ENCODE measurements around the gene SLC39A8.
A peak's percentile ranks its signal among the peaks of the same experiment; 100 is the strongest.
"Not testable (repeated sequence)": the region's sequence is repeated elsewhere in the genome, so short reads cannot be mapped to it uniquely, and the experiment has no call there.

Gene SLC39A8

GRCh38 chr4:102344954-102345794, at the start of gene SLC39A8:
SLC39A8 (minus strand) TSS chr4:102345482; CDS start chr4:102344662, 820 bp downstream.
- DNase-seq, result peak; percentile 38

GRCh38 chr4:102392033-102392744, 46.9 kb upstream of the SLC39A8 start:
- no peak for DNase-seq

GRCh38 chr4:102390438-102390837, 45.2 kb upstream of the SLC39A8 start:
- DNase-seq, result no peak

- DNase-seq, result no peak
Observed at GRCh38 chr4:102388611-102389010, 43.3 kb upstream of the SLC39A8 start.

- DNase-seq, result no peak
Observed at GRCh38 chr4:102387552-102388150, 42.4 kb upstream of the SLC39A8 start.

- no peak for DNase-seq
Observed at GRCh38 chr4:102386966-102387365, 41.7 kb upstream of the SLC39A8 start.

- DNase-seq, result not testable (repeated sequence)
Observed at GRCh38 chr4:102380253-102380652, 35.0 kb upstream of the SLC39A8 start.

- DNase-seq, result no peak
Observed at GRCh38 chr4:102362922-102363432, 17.7 kb upstream of the SLC39A8 start.

GRCh38 chr4:102358128-102358527, 12.8 kb upstream of the SLC39A8 start:
- DNase-seq, result no peak

GRCh38 chr4:102357637-102358036, 12.4 kb upstream of the SLC39A8 start:
- not testable (repeated sequence) for DNase-seq

GRCh38 chr4:102356562-102357202, 11.4 kb upstream of the SLC39A8 start:
- no peak for DNase-seq

- no peak for DNase-seq
Observed at GRCh38 chr4:102355748-102356147, 10.5 kb upstream of the SLC39A8 start.

GRCh38 chr4:102354671-102355454, 9.6 kb upstream of the SLC39A8 start:
- DNase-seq, result no peak

- DNase-seq, result no peak
Observed at GRCh38 chr4:102352781-102353180, 7.5 kb upstream of the SLC39A8 start.

GRCh38 chr4:102350634-102351033, 5.4 kb upstream of the SLC39A8 start:
- no peak for DNase-seq

- no peak for DNase-seq
Observed at GRCh38 chr4:102348701-102349100, 3.4 kb upstream of the SLC39A8 start.

- no peak for DNase-seq
Observed at GRCh38 chr4:102345795-102346100, 466 bp upstream of the SLC39A8 start.

GRCh38 chr4:102344520-102344953, 745 bp downstream of the SLC39A8 start:
- peak; percentile 6 for DNase-seq

- DNase-seq, result no peak
Observed at GRCh38 chr4:102343964-102344519, 1.2 kb downstream of the SLC39A8 start.

- no peak for DNase-seq
Observed at GRCh38 chr4:102342404-102343074, 2.7 kb downstream of the SLC39A8 start.

- no peak for DNase-seq
Observed at GRCh38 chr4:102341201-102341600, 4.1 kb downstream of the SLC39A8 start.
